Coronary artery (tissue), 2 donors: Measurements from ENCODE around the gene MYBBP1A.

ENCODE experiments used
- DNase-seq: peaks from one replicate; pipeline ENCODE4 v3.0.0-alpha.2; 2017; ENCODE audit warnings: low spot score
- H3K27ac ChIP-seq, 2 donors: fragments of 200-600 bp; sonication (generic); one replicate each; pipeline ENCODE4 v1.5.1; 2016 to 2019
- H3K4me3 ChIP-seq: fragments of 200-600 bp; sonication (generic); 2 replicates; pipeline ENCODE4 v1.5.1; 2016; ENCODE audit warnings: mild to moderate bottlenecking, moderate library complexity
- CTCF ChIP-seq: fragments of 200-600 bp; sonication (generic); IDR thresholded peaks from one replicate; pipeline ENCODE4 v1.5.1; 2019; ENCODE audit warnings: antibody characterized with exemption

Gene MYBBP1A

GRCh38 chr17:4527566-4528125 is 27.5 kb downstream of the MYBBP1A start:
- no peak overlapping the region for H3K4me3 ChIP-seq
- no peak for DNase-seq
- no peak overlapping the region for H3K27ac ChIP-seq
- no peak for TF ChIP-seq CTCF

- no peak for DNase-seq
- TF ChIP-seq CTCF = no peak
- H3K4me3 ChIP-seq = no peak overlapping the region
- no peak overlapping the region for H3K27ac ChIP-seq
Measured at GRCh38 chr17:4527134-4527533, 28.1 kb downstream of the MYBBP1A start.

- no peak for TF ChIP-seq CTCF
- Histone ChIP-seq H3K4me3 (no peak overlapping the region), H3K27ac (no peak overlapping the region)
- no peak for DNase-seq
Measured at GRCh38 chr17:4525691-4526397, 29.3 kb downstream of the MYBBP1A start.

- no peak for TF ChIP-seq CTCF
- no peak overlapping the region for H3K27ac ChIP-seq
Measured at GRCh38 chr17:4523946-4524345, 31.2 kb downstream of the MYBBP1A start.

GRCh38 chr17:4522661-4523060 is 32.5 kb downstream of the MYBBP1A start:
- H3K27ac ChIP-seq = peak overlapping the region in 1 of 2 donors; percentile 56

More at GRCh38 chr17:4523946-4524345, 31.2 kb downstream of the MYBBP1A start:
- no peak overlapping the region for H3K4me3 ChIP-seq
- no peak for DNase-seq

GRCh38 chr17:4520894-4521600 is 34.1 kb downstream of the MYBBP1A start:
- DNase-seq = no peak

More at GRCh38 chr17:4522661-4523060, 32.5 kb downstream of the MYBBP1A start:
- DNase-seq = no peak
- TF ChIP-seq CTCF = no peak
- H3K4me3 ChIP-seq = no peak overlapping the region

More at GRCh38 chr17:4520894-4521600, 34.1 kb downstream of the MYBBP1A start:
- Histone ChIP-seq H3K27ac (peak overlapping the region in 1 of 2 donors; percentile 56), H3K4me3 (no peak overlapping the region)
- no peak for TF ChIP-seq CTCF
